MG63 (cell line): ENCODE results near the gene OPTC. TPM values are rescaled to one million over a fixed set of nuclear protein-coding genes. Genes with fewer than 3 reads are reported as not detected.
"Not testable (repeated sequence)": the region's sequence is repeated elsewhere in the genome, so short reads cannot be mapped to it uniquely, and the experiment has no call there.

Experiments used
- DNase-seq: peaks from one replicate; pipeline ENCODE4 v3.0.0-alpha.2; 2020
- H3K27me3 ChIP-seq: fragments of 250-450 bp; sonication (Bioruptor Pico); 2 replicates; pipeline ENCODE4 v1.5.1; 2020; ENCODE audit warnings: mild to moderate bottlenecking, moderate library complexity
- H3K36me3 ChIP-seq: fragments of 250-450 bp; sonication (Bioruptor Pico); 2 replicates; pipeline ENCODE4 v1.5.1; 2020; ENCODE audit warnings: mild to moderate bottlenecking, moderate library complexity
- H3K4me3 ChIP-seq: fragments of 250-450 bp; sonication (Bioruptor Pico); 2 replicates; pipeline ENCODE4 v1.5.1; 2020; ENCODE audit warnings: mild to moderate bottlenecking, moderate library complexity
- H3K9me3 ChIP-seq: fragments of 250-450 bp; sonication (Bioruptor Pico); 2 replicates; pipeline ENCODE4 v1.5.1; 2020; ENCODE audit warnings: mild to moderate bottlenecking, moderate library complexity
- total RNA-seq: library from RNA; depleted of rRNA; stranded (reverse); fragments of >200 nt; shearing (Covaris generic); gene quantifications from 2 replicates; pipeline ENCODE4 v1.2.3, GENCODE V29; 2014; ENCODE audit warnings: low replicate concordance; rRNA removed

Gene OPTC, protein sequence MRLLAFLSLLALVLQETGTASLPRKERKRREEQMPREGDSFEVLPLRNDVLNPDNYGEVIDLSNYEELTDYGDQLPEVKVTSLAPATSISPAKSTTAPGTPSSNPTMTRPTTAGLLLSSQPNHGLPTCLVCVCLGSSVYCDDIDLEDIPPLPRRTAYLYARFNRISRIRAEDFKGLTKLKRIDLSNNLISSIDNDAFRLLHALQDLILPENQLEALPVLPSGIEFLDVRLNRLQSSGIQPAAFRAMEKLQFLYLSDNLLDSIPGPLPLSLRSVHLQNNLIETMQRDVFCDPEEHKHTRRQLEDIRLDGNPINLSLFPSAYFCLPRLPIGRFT
- not detected in 2 replicates for total RNA-seq

DNA sequence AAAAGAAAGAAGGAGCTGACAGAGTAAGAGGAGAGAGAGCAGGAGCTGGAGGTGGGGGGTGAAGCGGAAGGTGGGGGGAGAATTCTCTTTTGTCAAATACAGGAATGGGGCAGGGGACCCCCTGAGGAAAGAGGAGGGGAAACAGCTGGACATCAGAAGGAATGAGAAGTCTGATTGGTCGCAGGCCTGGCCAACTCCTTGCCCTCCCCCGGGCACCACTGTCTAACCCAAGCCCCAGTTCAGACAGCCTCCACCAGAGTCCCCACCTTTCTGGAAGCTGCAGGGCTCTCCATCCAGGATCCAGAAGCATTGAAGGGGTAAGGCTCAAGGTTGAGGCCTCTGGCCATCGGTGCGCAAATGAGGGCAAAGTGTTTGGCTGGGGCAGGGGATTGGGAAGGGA is at the start of gene OPTC:
Gene OPTC, plus strand, starts transcription at position 253 of the 400 bp plus-strand sequence. CDS start 1,853 bp downstream, outside the sequence.
- no peak for DNase-seq
- Histone ChIP-seq H3K27me3 (no peaks in the 10 kb centered on the region), H3K4me3 (no peak within 1 kb of the TSS), H3K36me3 (no peaks in the 10 kb centered on the region), H3K9me3 (no peaks in the 10 kb centered on the region)

DNA sequence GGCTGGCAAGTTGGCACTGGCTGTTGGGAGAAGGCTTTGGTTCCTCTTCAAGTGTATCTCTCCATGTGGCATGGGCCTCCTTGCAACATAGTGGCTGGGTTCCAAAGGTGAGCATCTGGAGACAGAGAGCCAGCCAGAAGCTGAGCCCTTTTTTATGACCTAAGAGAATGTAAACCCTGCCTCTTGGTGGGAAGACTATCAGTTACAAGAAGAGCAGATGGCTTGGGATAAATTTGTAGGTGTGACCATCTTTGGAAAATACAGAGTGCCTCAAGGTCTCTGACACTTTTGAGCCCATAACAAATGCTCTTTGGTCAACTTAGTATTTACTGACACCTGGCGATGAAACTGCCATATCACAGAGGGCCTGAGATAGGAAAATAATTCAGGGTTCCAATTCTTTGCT is 49.8 kb upstream of the OPTC start:
- H3K4me3 ChIP-seq, result no peak overlapping the region
- peaks cover 6% of the 10 kb centered on the region; the same call in 1 of the 2 replicates for H3K9me3 ChIP-seq
- H3K36me3 ChIP-seq, result no peaks in the 10 kb centered on the region
- H3K27me3 ChIP-seq, result 0 out of 2 replicates have a peak, but pooled peaks cover 2% of the 10 kb centered on the region
- DNase-seq, result peak; percentile 39

GRCh38 chr1:203447151-203447550 is 46.8 kb upstream of the OPTC start:
- H3K36me3 ChIP-seq, result no peaks in the 10 kb centered on the region
- H3K9me3 ChIP-seq, result peaks cover 6% of the 10 kb centered on the region; the same call in 1 of the 2 replicates
- no peak for DNase-seq
- H3K27me3 ChIP-seq, result peaks cover 6% of the 10 kb centered on the region; the same call in 1 of the 2 replicates
- H3K4me3 ChIP-seq, result no peak overlapping the region

GRCh38 chr1:203447598-203447997 is 46.4 kb upstream of the OPTC start:
- not testable (repeated sequence) for H3K4me3 ChIP-seq, H3K27me3 ChIP-seq

DNA sequence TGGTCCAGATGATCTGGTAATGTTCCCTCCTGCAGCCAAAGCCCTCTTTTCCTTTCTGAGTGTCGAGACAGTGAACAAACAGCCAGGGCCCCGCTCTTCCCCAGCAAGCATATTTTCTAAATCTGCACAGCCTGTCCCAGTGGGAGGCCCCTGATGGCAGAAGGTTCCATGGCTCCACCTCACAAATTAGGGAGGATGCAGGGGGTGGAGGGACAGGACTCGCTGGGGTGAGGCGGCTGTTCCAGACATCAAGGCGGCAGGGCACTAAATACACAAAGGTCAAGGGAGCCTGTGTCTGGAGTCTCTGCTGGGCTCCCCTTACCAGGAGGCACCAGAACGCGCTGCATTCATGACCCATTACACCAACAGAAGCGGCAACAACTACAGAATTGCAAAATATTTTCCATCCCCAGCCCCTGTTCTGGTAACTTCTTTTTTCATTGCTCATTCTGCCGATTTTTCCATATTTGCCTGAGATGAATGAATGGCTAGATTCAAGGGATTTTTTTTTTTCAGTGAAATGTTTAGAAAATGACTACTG is 45.4 kb upstream of the OPTC start:
- no peak overlapping the region for H3K4me3 ChIP-seq
- no peak for DNase-seq
- peaks cover 6% of the 10 kb centered on the region; the same call in 1 of the 2 replicates for H3K9me3 ChIP-seq
- H3K36me3 ChIP-seq, result no peaks in the 10 kb centered on the region
- H3K27me3 ChIP-seq, result peaks cover 10% of the 10 kb centered on the region; the same call in 1 of the 2 replicates

More at GRCh38 chr1:203447598-203447997, 46.4 kb upstream of the OPTC start:
- not testable (repeated sequence) for DNase-seq, H3K36me3 ChIP-seq, H3K9me3 ChIP-seq

DNA sequence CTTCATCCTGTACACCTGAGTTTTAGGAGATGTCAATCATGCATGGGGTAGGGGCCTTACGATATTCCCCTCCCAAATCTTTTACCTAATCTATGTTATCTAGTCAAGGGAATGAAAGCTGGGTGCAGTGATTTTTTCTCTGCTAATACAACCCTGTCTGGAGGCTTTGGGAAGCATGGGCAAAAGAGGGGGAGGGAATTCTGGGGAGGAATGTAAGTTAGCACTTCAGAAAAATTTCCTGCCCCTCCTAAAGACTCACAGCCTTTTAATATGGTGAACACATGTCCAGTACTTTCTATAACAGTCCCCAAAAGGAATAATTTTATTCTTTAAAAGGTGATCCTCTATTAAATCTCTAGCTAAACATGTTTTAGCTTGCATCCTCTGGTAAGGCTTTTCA is 44.0 kb upstream of the OPTC start:
- Histone ChIP-seq H3K27me3 (peaks cover 10% of the 10 kb centered on the region; the same call in 1 of the 2 replicates), H3K9me3 (peaks cover 6% of the 10 kb centered on the region; the same call in 1 of the 2 replicates), H3K36me3 (no peaks in the 10 kb centered on the region), H3K4me3 (no peak overlapping the region)
- no peak for DNase-seq

GRCh38 chr1:203450479-203451149 is 43.3 kb upstream of the OPTC start:
- DNase-seq, result no peak
- H3K36me3 ChIP-seq, result no peaks in the 10 kb centered on the region
- no peak overlapping the region for H3K4me3 ChIP-seq
- H3K9me3 ChIP-seq, result peaks cover 6% of the 10 kb centered on the region; the same call in 1 of the 2 replicates
- H3K27me3 ChIP-seq, result peaks cover 10% of the 10 kb centered on the region; the same call in 1 of the 2 replicates

DNA sequence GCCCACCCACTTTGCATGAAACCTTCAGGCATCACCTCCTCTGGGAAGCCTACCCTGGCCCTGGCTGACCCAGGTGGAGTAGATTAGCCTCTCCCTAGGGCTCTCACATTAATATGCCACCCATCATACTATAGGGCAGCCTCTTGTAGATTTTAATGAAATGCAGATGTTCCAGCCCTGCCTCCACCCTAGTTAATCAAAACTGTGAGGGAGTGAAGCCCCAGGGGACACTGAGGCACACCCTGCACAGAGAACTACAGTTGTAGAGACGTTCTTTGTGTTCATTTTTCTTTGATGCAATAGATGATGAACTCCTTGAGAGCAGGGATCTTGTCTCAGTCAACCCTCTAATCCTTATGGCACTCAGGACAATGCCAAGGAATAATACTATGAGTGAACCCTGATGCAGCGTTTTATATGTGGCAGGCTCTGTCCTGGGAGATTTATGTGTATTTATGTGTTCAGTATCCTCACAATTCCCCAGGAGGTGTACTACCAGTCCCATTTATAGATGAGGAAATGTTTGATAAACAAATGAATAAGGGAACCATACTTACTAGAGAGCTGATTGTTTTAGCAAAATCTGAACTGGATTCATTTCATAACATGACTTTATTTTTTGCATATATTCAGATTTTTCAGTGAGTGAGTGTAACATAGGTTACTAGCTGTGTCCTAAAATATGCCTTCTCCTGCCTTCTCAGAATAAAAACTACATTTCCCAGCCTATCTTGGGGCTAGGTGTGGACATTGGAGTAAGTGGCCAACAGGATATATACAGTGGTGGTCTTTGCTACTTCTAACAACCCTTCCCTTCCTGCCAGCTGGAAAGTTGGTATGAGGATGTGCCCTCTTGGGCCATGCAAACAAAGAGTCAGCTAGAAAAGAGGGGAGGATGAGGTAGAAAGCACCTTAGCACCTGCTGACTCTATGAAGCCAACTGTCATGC is 41.8 kb upstream of the OPTC start:
- Histone ChIP-seq H3K9me3 (no peaks in the 10 kb centered on the region), H3K36me3 (no peaks in the 10 kb centered on the region), H3K27me3 (peaks cover 10% of the 10 kb centered on the region; the same call in 1 of the 2 replicates), H3K4me3 (no peak overlapping the region)
- no peak for DNase-seq

DNA sequence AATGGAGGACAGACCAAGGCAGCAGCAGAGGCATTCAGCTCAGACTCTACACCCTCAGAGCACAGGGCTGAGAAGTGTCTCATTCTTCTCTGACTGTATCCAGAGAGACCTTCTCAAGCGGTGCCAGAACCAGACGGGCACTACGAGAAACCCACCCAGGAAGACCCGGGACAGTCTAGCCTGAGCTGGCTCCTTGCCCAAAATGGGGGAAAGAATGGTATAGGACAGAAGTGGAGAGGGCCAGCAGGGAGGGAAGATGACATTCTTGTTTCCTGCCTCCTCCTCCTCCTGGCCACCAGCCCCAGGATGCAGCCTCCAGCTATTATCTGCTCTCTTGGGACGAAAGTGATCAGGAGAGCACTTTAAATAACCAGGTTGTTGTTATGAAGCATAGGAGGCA is 40.9 kb upstream of the OPTC start:
- no peak for DNase-seq
- Histone ChIP-seq H3K27me3 (peaks cover 10% of the 10 kb centered on the region; the same call in 1 of the 2 replicates), H3K4me3 (no peak overlapping the region), H3K9me3 (no peaks in the 10 kb centered on the region), H3K36me3 (no peaks in the 10 kb centered on the region)

- peaks cover 7% of the 10 kb centered on the region; the same call in 1 of the 2 replicates for H3K27me3 ChIP-seq
- no peaks in the 10 kb centered on the region for H3K36me3 ChIP-seq
- no peak for DNase-seq
- H3K4me3 ChIP-seq, result no peak overlapping the region
- H3K9me3 ChIP-seq, result no peaks in the 10 kb centered on the region
These were observed 40.3 kb upstream of the OPTC start for GRCh38 chr1:203453616-203454015.

DNA sequence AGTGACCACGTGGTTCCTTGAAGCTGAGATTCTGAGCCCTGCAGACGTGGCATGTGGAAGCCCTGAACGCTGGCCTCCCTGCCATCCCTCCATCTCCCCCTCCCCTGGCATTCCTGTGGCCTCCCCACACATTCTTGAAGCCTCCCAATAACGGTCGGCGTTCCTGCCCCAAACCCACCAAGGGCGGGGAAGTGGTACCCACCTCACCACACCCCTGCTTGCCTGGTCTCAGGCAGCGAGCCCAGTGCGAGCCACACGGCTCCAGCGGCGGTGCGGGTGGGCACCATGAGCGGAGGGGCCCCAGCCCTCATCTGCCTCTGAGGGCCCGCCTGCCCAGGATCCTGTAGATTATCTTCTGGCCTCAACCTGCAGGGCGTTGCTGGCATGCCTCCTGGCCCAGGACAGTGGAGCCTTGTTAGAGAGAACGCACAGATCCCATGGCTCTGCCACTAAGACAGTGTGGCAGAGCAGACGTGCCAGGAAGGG is 38.9 kb upstream of the OPTC start:
- H3K27me3 ChIP-seq, result peaks cover 3% of the 10 kb centered on the region; the same call in 1 of the 2 replicates

DNA sequence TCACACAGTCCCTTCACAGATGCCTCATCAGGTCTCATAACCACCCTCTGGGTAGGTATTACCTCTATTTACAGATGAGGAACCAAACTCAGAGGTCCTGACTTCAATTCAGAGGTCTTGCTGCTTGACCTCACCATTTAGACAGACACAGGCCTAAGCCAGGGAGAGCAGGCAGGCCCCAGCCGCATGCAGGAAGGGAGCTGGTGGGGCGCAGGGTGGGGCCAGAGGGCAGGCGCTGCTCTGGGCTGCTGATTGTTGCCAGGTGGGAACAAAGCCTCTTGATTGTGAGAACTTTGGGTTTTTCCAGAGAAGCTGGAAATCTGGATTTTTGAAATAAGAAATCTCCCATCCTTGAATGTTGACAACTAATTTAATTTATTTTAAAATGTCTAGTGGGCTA is 38.2 kb upstream of the OPTC start:
- peaks cover 3% of the 10 kb centered on the region; the same call in 1 of the 2 replicates for H3K27me3 ChIP-seq
- no peak for DNase-seq

More for the DNA sequence above, 38.9 kb upstream of the OPTC start:
- H3K4me3 ChIP-seq, result no peak overlapping the region
- no peak for DNase-seq
- no peaks in the 10 kb centered on the region for H3K9me3 ChIP-seq
- no peaks in the 10 kb centered on the region for H3K36me3 ChIP-seq

GRCh38 chr1:203456577-203456976 is 37.4 kb upstream of the OPTC start:
- H3K4me3 ChIP-seq, result no peak overlapping the region
- H3K36me3 ChIP-seq, result no peaks in the 10 kb centered on the region
- no peaks in the 10 kb centered on the region for H3K9me3 ChIP-seq
- DNase-seq, result no peak
- H3K27me3 ChIP-seq, result peaks cover 3% of the 10 kb centered on the region; the same call in 1 of the 2 replicates

More for the DNA sequence above, 38.2 kb upstream of the OPTC start:
- Histone ChIP-seq H3K36me3 (no peaks in the 10 kb centered on the region), H3K9me3 (no peaks in the 10 kb centered on the region), H3K4me3 (no peak overlapping the region)

DNA sequence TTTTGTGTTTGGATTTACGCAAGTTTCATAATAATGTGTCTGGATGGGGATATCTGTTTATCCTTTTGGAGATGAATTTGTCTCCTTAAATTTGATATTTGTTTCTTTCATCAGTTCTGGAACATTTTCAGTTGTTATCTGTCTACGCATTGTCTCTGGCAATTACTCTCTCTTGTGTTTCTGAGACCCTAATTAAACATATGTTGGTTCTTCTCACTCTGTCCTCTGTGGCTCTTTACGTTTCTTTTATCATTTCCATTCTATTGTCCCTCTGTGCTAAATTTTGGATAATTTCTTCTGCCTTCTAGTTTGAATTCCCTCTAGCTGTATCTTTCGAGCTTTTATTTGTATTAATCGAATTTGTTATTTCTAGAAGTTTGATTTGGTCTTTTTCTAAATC is 35.9 kb upstream of the OPTC start:
- Histone ChIP-seq H3K4me3 (no peak overlapping the region), H3K27me3 (peaks cover 3% of the 10 kb centered on the region; the same call in 1 of the 2 replicates)
- no peak for DNase-seq

DNA sequence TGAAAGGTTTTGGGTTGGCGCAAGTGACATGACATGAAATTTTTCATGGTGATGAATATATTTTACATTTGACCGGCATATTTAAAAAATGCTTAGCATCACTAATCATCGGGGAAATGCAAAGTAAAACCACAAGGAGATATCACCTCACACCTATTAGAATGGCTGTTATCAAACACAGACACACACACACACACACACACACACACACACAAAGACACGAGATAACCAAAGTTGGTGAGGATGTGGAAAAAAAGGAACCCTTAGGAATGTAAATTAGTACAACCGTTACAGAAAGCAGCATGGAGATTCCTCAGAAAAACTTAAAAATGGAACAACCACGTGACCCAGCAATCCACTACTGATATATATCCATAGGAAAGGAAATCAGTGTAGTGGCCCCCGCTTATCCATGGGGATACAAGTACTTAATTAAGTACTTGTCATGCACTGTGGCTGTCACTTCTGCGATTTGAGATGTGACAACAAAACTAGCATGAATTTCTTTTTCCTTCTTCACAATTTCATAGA is 34.2 kb upstream of the OPTC start:
- no peak for DNase-seq
- Histone ChIP-seq H3K4me3 (no peak overlapping the region), H3K36me3 (no peaks in the 10 kb centered on the region), H3K27me3 (no peaks in the 10 kb centered on the region), H3K9me3 (no peaks in the 10 kb centered on the region)

More for the DNA sequence above, 35.9 kb upstream of the OPTC start:
- H3K36me3 ChIP-seq, result no peaks in the 10 kb centered on the region
- no peaks in the 10 kb centered on the region for H3K9me3 ChIP-seq

GRCh38 chr1:203461717-203462116 is 32.2 kb upstream of the OPTC start:
- Histone ChIP-seq H3K4me3 (no peak overlapping the region), H3K9me3 (no peaks in the 10 kb centered on the region), H3K27me3 (no peaks in the 10 kb centered on the region), H3K36me3 (no peaks in the 10 kb centered on the region)
- DNase-seq, result no peak
